ENCODE measurements around the gene KRTAP5-2. TPM values are rescaled to one million over a fixed set of nuclear protein-coding genes. Genes with fewer than 3 reads are reported as not detected.

Gene KRTAP5-2
- total RNA-seq, 1 donor from 2014 or later, result not detected

GRCh38 chr11:1560002-1560648 lies 38.0 kb downstream of the KRTAP5-2 start:
- Mint-ChIP-seq H3K4me1 (ENCODE audit: low read depth) (no peaks in the 10 kb centered on the region), H3K9me3 (no peaks in the 10 kb centered on the region), H3K27ac (no peak overlapping the region), H3K4me3 (ENCODE audit: low read depth) (no peak overlapping the region), H3K36me3 (ENCODE audit: low read depth) (no peaks in the 10 kb centered on the region), H3K27me3 (ENCODE audit: low read depth) (no peaks in the 10 kb centered on the region)
- intact Hi-C loops (cut with micrococcal nuclease), result no loop called here
- DNase-seq (ENCODE audit: low spot score), result no peak

GRCh38 chr11:1559111-1559951 lies 38.8 kb downstream of the KRTAP5-2 start:
- Mint-ChIP-seq H3K4me3 (ENCODE audit: low read depth) (no peak overlapping the region), H3K27me3 (ENCODE audit: low read depth) (no peaks in the 10 kb centered on the region), H3K36me3 (ENCODE audit: low read depth) (no peaks in the 10 kb centered on the region), H3K27ac (no peak overlapping the region), H3K4me1 (ENCODE audit: low read depth) (no peaks in the 10 kb centered on the region), H3K9me3 (no peaks in the 10 kb centered on the region)
- intact Hi-C loops (cut with micrococcal nuclease), result no loop called here
- DNase-seq (ENCODE audit: low spot score), result no peak

- no peak overlapping the region for H3K27ac Mint-ChIP-seq
- no peak overlapping the region for H3K4me3 Mint-ChIP-seq (ENCODE audit: low read depth)
- intact Hi-C loops (cut with micrococcal nuclease), result no loop called here
- no peaks in the 10 kb centered on the region for H3K36me3 Mint-ChIP-seq (ENCODE audit: low read depth)
- no peaks in the 10 kb centered on the region for H3K9me3 Mint-ChIP-seq
- DNase-seq (ENCODE audit: low spot score), result no peak
- no peaks in the 10 kb centered on the region for H3K4me1 Mint-ChIP-seq (ENCODE audit: low read depth)
- no peaks in the 10 kb centered on the region for H3K27me3 Mint-ChIP-seq (ENCODE audit: low read depth)
Measured at GRCh38 chr11:1558775-1559110, 39.4 kb downstream of the KRTAP5-2 start.

- Mint-ChIP-seq H3K27me3 (ENCODE audit: low read depth) (no peaks in the 10 kb centered on the region), H3K9me3 (no peaks in the 10 kb centered on the region), H3K4me3 (ENCODE audit: low read depth) (no peak overlapping the region), H3K36me3 (ENCODE audit: low read depth) (no peaks in the 10 kb centered on the region), H3K4me1 (ENCODE audit: low read depth) (no peaks in the 10 kb centered on the region), H3K27ac (no peak overlapping the region)
- no peak for DNase-seq (ENCODE audit: low spot score)
- intact Hi-C loops (cut with micrococcal nuclease), result no loop called here
Measured at GRCh38 chr11:1557904-1558774, 40.0 kb downstream of the KRTAP5-2 start.

- Mint-ChIP-seq H3K36me3 (ENCODE audit: low read depth) (no peaks in the 10 kb centered on the region), H3K9me3 (no peaks in the 10 kb centered on the region), H3K27me3 (ENCODE audit: low read depth) (no peaks in the 10 kb centered on the region), H3K4me1 (ENCODE audit: low read depth) (no peaks in the 10 kb centered on the region), H3K27ac (no peak overlapping the region), H3K4me3 (ENCODE audit: low read depth) (no peak overlapping the region)
- no peak for DNase-seq (ENCODE audit: low spot score)
- intact Hi-C loops (cut with micrococcal nuclease), result no loop called here
Measured at GRCh38 chr11:1557051-1557884, 40.8 kb downstream of the KRTAP5-2 start.

GRCh38 chr11:1556278-1556902 lies 41.7 kb downstream of the KRTAP5-2 start:
- intact Hi-C loops (cut with micrococcal nuclease), result no loop called here
- no peaks in the 10 kb centered on the region for H3K27me3 Mint-ChIP-seq (ENCODE audit: low read depth)
- H3K36me3 Mint-ChIP-seq (ENCODE audit: low read depth), result no peaks in the 10 kb centered on the region
- no peaks in the 10 kb centered on the region for H3K4me1 Mint-ChIP-seq (ENCODE audit: low read depth)
- H3K9me3 Mint-ChIP-seq, result no peaks in the 10 kb centered on the region
- H3K27ac Mint-ChIP-seq, result no peak overlapping the region
- no peak for DNase-seq (ENCODE audit: low spot score)
- no peak overlapping the region for H3K4me3 Mint-ChIP-seq (ENCODE audit: low read depth)

GRCh38 chr11:1555713-1556153 lies 42.4 kb downstream of the KRTAP5-2 start:
- Mint-ChIP-seq H3K9me3 (no peaks in the 10 kb centered on the region), H3K27me3 (ENCODE audit: low read depth) (no peaks in the 10 kb centered on the region), H3K4me3 (ENCODE audit: low read depth) (no peak overlapping the region), H3K27ac (no peak overlapping the region), H3K4me1 (ENCODE audit: low read depth) (no peaks in the 10 kb centered on the region), H3K36me3 (ENCODE audit: low read depth) (no peaks in the 10 kb centered on the region)
- DNase-seq (ENCODE audit: low spot score), result no peak
- intact Hi-C loops (cut with micrococcal nuclease), result no loop called here

- DNase-seq (ENCODE audit: low spot score), result no peak
- H3K9me3 Mint-ChIP-seq, result no peaks in the 10 kb centered on the region
- intact Hi-C loops (cut with micrococcal nuclease), result no loop called here
Measured at GRCh38 chr11:1554981-1555712, 42.9 kb downstream of the KRTAP5-2 start.

GRCh38 chr11:1553808-1554594 lies 44.1 kb downstream of the KRTAP5-2 start:
- peaks cover 14% of the 10 kb centered on the region for H3K27me3 Mint-ChIP-seq (ENCODE audit: low read depth)
- H3K27ac Mint-ChIP-seq, result no peak overlapping the region
- intact Hi-C loops (cut with micrococcal nuclease), result no loop called here

More at GRCh38 chr11:1554981-1555712, 42.9 kb downstream of the KRTAP5-2 start:
- H3K4me1 Mint-ChIP-seq (ENCODE audit: low read depth), result no peaks in the 10 kb centered on the region
- H3K4me3 Mint-ChIP-seq (ENCODE audit: low read depth), result no peak overlapping the region
- H3K27me3 Mint-ChIP-seq (ENCODE audit: low read depth), result peaks cover 3% of the 10 kb centered on the region
- H3K36me3 Mint-ChIP-seq (ENCODE audit: low read depth), result no peaks in the 10 kb centered on the region
- no peak overlapping the region for H3K27ac Mint-ChIP-seq

GRCh38 chr11:1549338-1550330 lies 48.5 kb downstream of the KRTAP5-2 start:
- H3K36me3 Mint-ChIP-seq (ENCODE audit: low read depth), result no peaks in the 10 kb centered on the region
- H3K9me3 Mint-ChIP-seq, result no peaks in the 10 kb centered on the region
- intact Hi-C loops (cut with micrococcal nuclease), result loop anchor here (2.0 kb wide), 1 partner anchor 25 kb away; no protein-coding TSS in a partner anchor
- no peak for DNase-seq (ENCODE audit: low spot score)
- no peak overlapping the region for H3K4me3 Mint-ChIP-seq (ENCODE audit: low read depth)
- no peak overlapping the region for H3K27ac Mint-ChIP-seq
- H3K27me3 Mint-ChIP-seq (ENCODE audit: low read depth), result peaks cover 36% of the 10 kb centered on the region
- no peaks in the 10 kb centered on the region for H3K4me1 Mint-ChIP-seq (ENCODE audit: low read depth)

More at GRCh38 chr11:1553808-1554594, 44.1 kb downstream of the KRTAP5-2 start:
- Mint-ChIP-seq H3K9me3 (no peaks in the 10 kb centered on the region), H3K36me3 (ENCODE audit: low read depth) (no peaks in the 10 kb centered on the region), H3K4me1 (ENCODE audit: low read depth) (no peaks in the 10 kb centered on the region), H3K4me3 (ENCODE audit: low read depth) (no peak overlapping the region)
- no peak for DNase-seq (ENCODE audit: low spot score)

All from activated T-helper 2 cell treated with anti-CD3 and anti-CD28 coated beads, Interferon-gamma antibody, Interleukin-2, Interleukin-4, amounts not matched to agents 10 μg/mL and 5 μg/mL and 100 μg/mL, durations not matched to agents 14 hours and 24 hours and 36 hours (primary cell).